Thyroid gland (tissue), 4 donors: ENCODE data around the gene WASF3. TPM values are rescaled to one million over a fixed set of nuclear protein-coding genes. Genes with fewer than 3 reads are reported as not detected.

Experiments
- DNase-seq, 2 donors: peaks; one replicate each; pipeline ENCODE4 v3.0.0-alpha.2; 2019
- H3K27ac ChIP-seq, 3 donors: fragments of 200-600 bp; sonication (generic); 1 replicate in 2 of 3; 2 replicates in 1 of 3; pipeline ENCODE4 v1.5.1; 2016 to 2019; ENCODE audit warnings: mild to moderate bottlenecking in 1 of 3, moderate library complexity in 1 of 3
- H3K27me3 ChIP-seq: fragments of 200-600 bp; sonication (generic); one replicate; pipeline ENCODE4 v1.5.1; 2019
- H3K36me3 ChIP-seq, 2 donors: fragments of 200-600 bp; sonication (generic); one replicate each; pipeline ENCODE4 v1.5.1; 2016 to 2019
- H3K4me1 ChIP-seq, 2 donors: fragments of 200-600 bp; sonication (generic); one replicate each; pipeline ENCODE4 v1.5.1; 2017 to 2019
- H3K4me3 ChIP-seq, 3 donors: fragments of 200-600 bp; sonication (generic); replicated peaks in 1 of 3; 1 replicate in 2 of 3; 2 replicates in 1 of 3; pipeline ENCODE4 v1.5.1; 2016; ENCODE audit warnings: mild to moderate bottlenecking in 1 of 3
- H3K9me3 ChIP-seq: fragments of 200-600 bp; sonication (generic); one replicate; pipeline ENCODE4 v1.5.1; 2017
- CTCF ChIP-seq, 6 experiments: fragments of 200-600 bp in 3 of 6; fragments of 450-650 bp in 3 of 6; sonication (generic) in 3 of 6; IDR thresholded peaks; one replicate each; pipeline ENCODE4 v1.5.1; 2016 to 2019; ENCODE audit warnings: antibody characterized with exemption in 6 of 6, mild to moderate bottlenecking in 2 of 6, inconsistent platforms in 1 of 6, moderate library complexity in 1 of 6
- POLR2A ChIP-seq, 2 donors: fragments of 450-650 bp; IDR thresholded peaks; one replicate each; pipeline ENCODE4 v1.6.1; 2017; ENCODE audit warnings: antibody characterized with exemption in 2 of 2, mild to moderate bottlenecking in 2 of 2, moderate library complexity in 1 of 2
- WGBS, 2 donors: methylation state at CpG; one replicate each; pipeline ENCODE4 v1.1.5; 2017; 5-methylcytosine and 5-hydroxymethylcytosine counted together
- intact Hi-C: fragments of 100-400 bp; cut with DNase I; formaldehyde crosslinking; loops from one replicate; pipeline ENCODE4 v1.15.1; 2023
- total RNA-seq, 4 donors: library from RNA; depleted of rRNA; stranded (reverse); fragments of >200 nt; gene quantifications; one replicate each; pipeline ENCODE4 v1.2.3, GENCODE V29; 2016

The WASF3 gene
- total RNA-seq, 4 donors from 2014 or later: 41.0 to 56.1 (median 48.6) TPM

DNA sequence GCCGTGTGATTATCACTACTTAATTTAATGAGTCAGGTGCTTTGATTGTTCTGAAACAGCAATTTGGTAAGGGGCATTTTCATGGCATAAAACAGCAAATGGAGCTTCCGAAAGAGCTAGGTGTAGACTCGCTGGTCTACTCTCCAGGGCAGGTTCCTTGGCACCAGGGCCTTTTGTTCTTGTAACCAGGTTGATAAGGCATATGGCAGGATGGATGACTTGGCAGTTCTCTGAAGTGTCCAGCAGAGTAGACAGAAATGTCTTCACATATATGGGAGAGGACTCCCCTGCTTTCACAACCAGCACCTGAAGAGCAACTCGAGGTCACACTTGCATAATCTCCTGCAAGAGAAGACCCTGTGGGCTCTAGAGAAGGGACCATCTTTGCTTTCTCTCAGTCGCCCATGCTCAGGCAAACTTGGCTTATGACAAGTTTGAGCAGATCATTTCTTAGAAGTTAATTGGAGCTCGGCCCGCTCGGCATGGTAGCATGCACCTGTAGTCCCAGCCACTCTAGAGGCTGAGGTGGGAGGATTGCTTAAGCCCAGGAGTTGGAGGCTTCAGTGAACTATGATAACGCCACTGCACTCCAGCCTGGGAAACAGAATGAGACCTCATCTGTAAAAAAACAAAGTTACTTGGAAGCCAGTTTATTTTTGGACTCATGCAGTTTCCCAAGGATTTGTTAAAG, 23.3 kb upstream of the WASF3 start:
- DNase-seq: no peak

DNA sequence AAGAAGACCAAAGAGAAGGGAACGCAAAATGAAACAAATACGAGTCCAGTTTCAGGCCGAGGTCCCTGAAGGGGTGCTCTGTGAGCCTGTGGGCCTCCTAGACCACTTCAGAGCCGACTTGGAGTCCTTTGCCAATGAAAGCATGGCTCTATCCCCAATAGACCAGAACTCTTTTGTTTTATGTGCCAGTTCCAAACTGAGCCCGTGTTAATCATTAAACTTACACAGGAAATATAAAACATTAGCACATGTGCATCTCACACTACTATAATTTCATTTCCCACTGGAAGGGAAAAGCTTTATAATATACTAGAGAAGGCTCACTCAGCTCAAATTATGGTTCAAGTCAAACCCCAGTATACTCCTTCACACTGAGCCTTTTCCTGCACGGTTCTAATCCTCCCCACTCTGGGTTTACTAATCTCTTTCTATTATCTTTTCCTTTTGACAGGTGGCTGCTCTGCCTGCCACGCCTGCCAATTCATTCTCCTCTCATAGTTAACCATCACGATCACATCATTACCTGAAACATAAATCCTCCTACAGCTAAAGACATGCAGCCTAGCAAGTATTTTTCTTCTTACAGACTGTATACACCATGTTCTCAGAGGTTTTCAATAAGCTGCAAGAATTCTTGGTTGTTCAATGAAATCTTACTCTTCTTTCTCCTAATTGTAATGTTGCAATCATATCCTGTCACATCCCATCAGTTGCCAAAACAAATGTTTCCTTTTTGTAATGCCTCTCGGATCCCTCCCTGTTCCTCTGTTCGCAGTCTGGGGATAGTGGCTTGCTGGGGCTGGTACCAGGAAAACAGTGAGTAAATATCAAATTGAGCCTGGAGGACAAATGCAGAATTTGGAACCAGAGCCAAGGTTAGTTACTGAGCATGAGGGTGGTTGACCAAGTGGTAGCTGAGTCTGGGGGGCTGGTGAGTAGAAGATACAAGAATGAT, 18.8 kb upstream of the WASF3 start:
- intact Hi-C loops: no loop called here
- Histone ChIP-seq H3K4me3 (no peak overlapping the region), H3K36me3 (no peaks in the 10 kb centered on the region), H3K27ac (no peak overlapping the region), H3K27me3 (no peaks in the 10 kb centered on the region), H3K9me3 (no peaks in the 10 kb centered on the region), H3K4me1 (peaks cover 3 to 7% of the 10 kb centered on the region in 2 donors)
- no peak for DNase-seq
- TF ChIP-seq POLR2A (IDR thresholded peaks at IDR 0.05) (no peak), CTCF (IDR thresholded peaks at IDR 0.05) (no peak)
- 49 to 54% methylated on average over 10 of the region's 10 CpGs for WGBS, 2 donors

More for the DNA sequence above, 23.3 kb upstream of the WASF3 start:
- no peak for TF ChIP-seq CTCF (IDR thresholded peaks at IDR 0.05)
- TF ChIP-seq POLR2A (IDR thresholded peaks at IDR 0.05): no peak
- intact Hi-C loops: no loop called here
- H3K27ac ChIP-seq: no peak overlapping the region
- no peaks in the 10 kb centered on the region for H3K4me1 ChIP-seq
- H3K9me3 ChIP-seq: no peaks in the 10 kb centered on the region
- WGBS, 2 donors: 80 to 88% methylated on average over 9 of the region's 9 CpGs
- H3K36me3 ChIP-seq: no peaks in the 10 kb centered on the region
- no peak overlapping the region for H3K4me3 ChIP-seq
- no peaks in the 10 kb centered on the region for H3K27me3 ChIP-seq

- Histone ChIP-seq H3K4me3 (no peak overlapping the region), H3K36me3 (no peaks in the 10 kb centered on the region), H3K27me3 (no peaks in the 10 kb centered on the region), H3K4me1 (peaks cover 3 to 7% of the 10 kb centered on the region in 2 donors), H3K27ac (no peak overlapping the region), H3K9me3 (no peaks in the 10 kb centered on the region)
- intact Hi-C loops: no loop called here
- 88 to 94% methylated on average over 2 of the region's 2 CpGs for WGBS, 2 donors
- TF ChIP-seq POLR2A (IDR thresholded peaks at IDR 0.05) (no peak), CTCF (IDR thresholded peaks at IDR 0.05) (no peak)
- DNase-seq: no peak
Measured at GRCh38 chr13:26539738-26540292, 17.7 kb upstream of the WASF3 start.

DNA sequence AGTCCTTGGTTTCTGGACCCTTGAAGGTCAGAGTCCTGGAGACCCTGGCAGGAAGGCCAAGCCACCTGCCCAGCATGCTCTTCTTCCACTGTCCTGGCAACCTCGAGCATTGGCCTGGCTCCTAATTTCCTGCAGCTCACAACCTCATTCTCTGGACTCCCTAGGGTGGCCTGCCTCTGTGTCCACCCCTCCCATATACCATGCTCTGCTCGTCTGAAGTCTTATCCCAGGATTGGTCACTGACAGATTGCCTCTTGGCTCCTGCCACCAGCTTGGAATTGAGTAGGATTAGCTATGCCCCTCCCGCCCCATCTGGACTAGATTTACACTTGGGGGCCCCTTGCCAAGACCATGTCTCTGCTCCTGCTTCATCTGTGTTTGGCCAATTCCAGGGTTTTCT, 17.1 kb upstream of the WASF3 start:
- Histone ChIP-seq H3K4me3 (no peak overlapping the region), H3K9me3 (no peaks in the 10 kb centered on the region), H3K36me3 (no peaks in the 10 kb centered on the region), H3K4me1 (peaks cover 3 to 7% of the 10 kb centered on the region in 2 donors), H3K27ac (no peak overlapping the region), H3K27me3 (no peaks in the 10 kb centered on the region)
- intact Hi-C loops: no loop called here
- DNase-seq: no peak
- TF ChIP-seq CTCF (IDR thresholded peaks at IDR 0.05) (no peak), POLR2A (IDR thresholded peaks at IDR 0.05) (no peak)
- 52 to 69% methylated on average over 2 to 3 of the region's 3 CpGs for WGBS, 2 donors
